Fibroblast of mammary gland (primary cell): ENCODE data around the gene JMJD4.

Experiments
- DNase-seq: peaks from one replicate; pipeline ENCODE4 v3.0.0-alpha.2; 2010; ENCODE audit warnings: low read depth
- H3K4me3 ChIP-seq: 2 replicates; pipeline ENCODE4 v1.5.1; 2011; ENCODE audit warnings: low read depth, mild to moderate bottlenecking, low read length, moderate library complexity; ENCODE audit not compliant: control insufficient read depth
- CTCF ChIP-seq: conservative IDR thresholded peaks from 2 replicates; pipeline ENCODE4 v1.5.1; 2011; ENCODE audit warnings: low read depth, low read length, inconsistent platforms; ENCODE audit not compliant: control insufficient read depth, insufficient read depth

Gene JMJD4

GRCh38 chr1:227729144-227729880, 5.8 kb downstream of the JMJD4 start:
- no peak for DNase-seq
- H3K4me3 ChIP-seq: no peak overlapping the region
- TF ChIP-seq CTCF: no peak

- DNase-seq: no peak
- no peak for TF ChIP-seq CTCF
- peak overlapping the region; percentile 39 for H3K4me3 ChIP-seq
Observed at GRCh38 chr1:227728892-227729143, 6.3 kb downstream of the JMJD4 start.

GRCh38 chr1:227728059-227728891, 6.8 kb downstream of the JMJD4 start:
- peak; percentile 42 for DNase-seq
- peak overlapping the region; percentile 39 for H3K4me3 ChIP-seq
- no peak for TF ChIP-seq CTCF

- no peak for DNase-seq
- TF ChIP-seq CTCF: no peak
- H3K4me3 ChIP-seq: no peak overlapping the region
Observed at GRCh38 chr1:227726924-227727599, 8.0 kb downstream of the JMJD4 start.

GRCh38 chr1:227726318-227726717, 8.8 kb downstream of the JMJD4 start:
- TF ChIP-seq CTCF: no peak
- DNase-seq: no peak
- no peak overlapping the region for H3K4me3 ChIP-seq

GRCh38 chr1:227725046-227725445, 10.1 kb downstream of the JMJD4 start:
- no peak for DNase-seq
- TF ChIP-seq CTCF: no peak
- H3K4me3 ChIP-seq: no peak overlapping the region
